Testis (tissue), 3 donors: ENCODE measurements around the gene IL18RAP. TPM values are rescaled to one million over a fixed set of nuclear protein-coding genes. Genes with fewer than 3 reads are reported as not detected.

ENCODE experiments used
- DNase-seq: peaks from one replicate; pipeline ENCODE4 v3.0.0-alpha.2; 2019
- H3K27ac ChIP-seq, 2 donors: fragments of 200-600 bp; sonication (generic); one replicate each; pipeline ENCODE4 v1.5.1; 2019
- H3K27me3 ChIP-seq: fragments of 200-600 bp; sonication (generic); one replicate; pipeline ENCODE4 v1.5.1; 2019
- H3K36me3 ChIP-seq: fragments of 200-600 bp; sonication (generic); one replicate; pipeline ENCODE4 v1.5.1; 2017; ENCODE audit warnings: low read depth; ENCODE audit errors: missing control alignments
- H3K4me1 ChIP-seq: fragments of 200-600 bp; sonication (generic); one replicate; pipeline ENCODE4 v1.5.1; 2019
- H3K4me3 ChIP-seq, 2 donors: fragments of 200-600 bp; sonication (generic); one replicate each; pipeline ENCODE4 v1.5.1; 2017 to 2019
- H3K9me3 ChIP-seq: fragments of 200-600 bp; sonication (generic); one replicate; pipeline ENCODE4 v1.5.1; 2017
- CTCF ChIP-seq, 3 experiments: fragments of 450-650 bp in 2 of 3; fragments of 200-600 bp in 1 of 3; sonication (generic) in 1 of 3; IDR thresholded peaks; one replicate each; pipeline ENCODE4 v1.5.1; 2016 to 2019; ENCODE audit warnings: antibody characterized with exemption in 3 of 3, mild to moderate bottlenecking in 2 of 3, moderate library complexity in 1 of 3
- POLR2A ChIP-seq: fragments of 450-650 bp; IDR thresholded peaks from one replicate; pipeline ENCODE4 v1.6.1; 2017; ENCODE audit warnings: antibody characterized with exemption, mild to moderate bottlenecking, moderate library complexity
- WGBS, 2 donors: methylation state at CpG; one replicate each; pipeline ENCODE4 v1.1.5; 2018; 5-methylcytosine and 5-hydroxymethylcytosine counted together
- intact Hi-C: fragments of 100-400 bp; cut with DNase I; formaldehyde crosslinking; loops from one replicate; pipeline ENCODE4 v1.15.1; 2023; ENCODE audit warnings: low total_unique reads
- polyA plus RNA-seq: library from polyadenylated mRNA; stranded (reverse); fragments of 350-450 nt; fragmentation: Illumina TruSeq; extraction: RNeasy Lipid Tissue Mini Kit (QIAGEN cat#74804); gene quantifications from one replicate; pipeline ENCODE4 v1.2.3, GENCODE V29; 2014; ENCODE audit warnings: low read depth, low replicate concordance; ENCODE audit not compliant: insufficient read depth
- total RNA-seq, 2 donors: library from RNA; depleted of rRNA; stranded (reverse); fragments of >200 nt; gene quantifications; one replicate each; pipeline ENCODE4 v1.2.3, GENCODE V29; 2016

IL18RAP gene
- total and polyA plus RNA-seq, 3 donors from 2014 or later = 0.16 to 2.4 (median 0.47) TPM

GRCh38 chr2:102478686-102479470, 55.9 kb downstream of the IL18RAP start:
- intact Hi-C loops = no loop called here
- Histone ChIP-seq H3K4me3 (no peak overlapping the region), H3K36me3 (no peaks in the 10 kb centered on the region), H3K27ac (no peak overlapping the region), H3K9me3 (no peaks in the 10 kb centered on the region), H3K4me1 (no peaks in the 10 kb centered on the region), H3K27me3 (no peaks in the 10 kb centered on the region)
- TF ChIP-seq CTCF (IDR thresholded peaks at IDR 0.05) = no peak
- TF ChIP-seq POLR2A = no peak
- WGBS, 2 donors = 67 to 78% methylated on average over 17 to 36 of the region's 36 CpGs
- peak; percentile 17 for DNase-seq

DNA sequence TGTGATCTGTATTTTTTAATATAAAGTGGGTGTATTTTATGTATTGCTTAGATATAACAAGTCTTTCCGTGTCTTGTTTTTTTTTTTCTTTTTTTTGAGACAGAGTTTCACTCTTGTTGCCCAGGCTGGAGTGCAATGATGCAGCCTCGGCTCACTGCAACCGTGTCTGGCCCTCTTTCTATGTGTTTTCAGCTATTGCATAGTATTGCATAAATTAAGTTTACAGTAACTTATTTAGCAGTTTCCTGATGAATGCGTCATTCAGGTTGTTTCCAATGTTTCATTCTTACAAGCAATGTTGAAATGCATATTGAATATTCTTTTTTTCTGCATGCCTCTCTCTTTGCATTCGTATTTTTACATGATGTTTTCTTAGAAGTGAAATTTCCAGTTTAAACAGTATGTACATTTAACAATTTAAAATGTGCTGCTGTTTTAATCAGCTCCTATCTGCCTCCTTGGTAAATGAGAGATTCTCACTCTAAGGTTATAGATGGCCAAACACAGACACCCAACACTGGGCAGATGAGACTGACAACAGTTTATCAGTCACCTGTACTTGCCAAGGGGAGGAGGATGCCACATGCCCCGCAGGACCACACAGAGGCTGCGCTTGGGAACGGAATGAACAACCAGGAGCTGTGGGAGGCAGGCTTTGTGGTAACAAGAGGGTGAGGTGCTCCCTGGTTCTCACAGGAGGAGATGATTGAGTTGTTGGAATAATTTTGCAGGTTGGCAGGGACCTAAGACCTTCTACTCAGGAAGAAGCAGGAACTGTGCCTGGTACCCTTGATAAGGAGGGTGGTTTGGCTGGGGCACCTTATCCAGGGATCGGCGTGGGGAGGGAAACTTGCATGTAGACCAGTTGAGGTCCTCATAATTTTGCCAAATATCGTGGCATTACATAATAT, 57.6 kb downstream of the IL18RAP start:
- no peak for TF ChIP-seq CTCF (IDR thresholded peaks at IDR 0.05)
- no peak for TF ChIP-seq POLR2A
- H3K9me3 ChIP-seq = no peaks in the 10 kb centered on the region
- H3K27me3 ChIP-seq = no peaks in the 10 kb centered on the region
- no peaks in the 10 kb centered on the region for H3K36me3 ChIP-seq
- intact Hi-C loops = no loop called here
- WGBS, 2 donors = 68 to 75% methylated on average over 11 of the region's 11 CpGs
- DNase-seq = no peak
- H3K27ac ChIP-seq = no peak overlapping the region
- H3K4me3 ChIP-seq = no peak overlapping the region
- H3K4me1 ChIP-seq = no peaks in the 10 kb centered on the region

DNA sequence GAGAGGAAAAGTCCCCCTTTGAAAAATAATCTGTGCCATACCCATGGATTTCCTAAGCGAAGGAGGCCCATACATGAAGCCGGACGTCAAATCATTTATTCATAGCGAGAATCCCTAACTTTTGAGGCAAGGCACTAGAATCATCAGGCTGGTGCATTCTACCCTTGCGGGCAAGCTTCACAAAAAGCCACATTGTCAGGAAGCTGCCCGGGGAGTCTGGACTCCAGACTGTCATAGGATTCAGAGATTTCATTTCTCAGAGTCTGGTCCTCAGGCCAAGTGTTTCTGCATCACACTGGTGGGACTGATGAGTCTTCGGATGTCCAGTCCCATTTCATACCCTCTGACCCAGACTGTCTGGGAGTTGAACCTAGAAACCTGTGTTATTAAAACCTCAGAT, 59.0 kb downstream of the IL18RAP start:
- Histone ChIP-seq H3K4me1 (no peaks in the 10 kb centered on the region), H3K27me3 (no peaks in the 10 kb centered on the region), H3K9me3 (no peaks in the 10 kb centered on the region), H3K27ac (no peak overlapping the region), H3K4me3 (no peak overlapping the region), H3K36me3 (no peaks in the 10 kb centered on the region)
- DNase-seq = no peak
- no peak for TF ChIP-seq POLR2A
- TF ChIP-seq CTCF (IDR thresholded peaks at IDR 0.05) = no peak
- 73 to 78% methylated on average over 7 of the region's 7 CpGs for WGBS, 2 donors
- intact Hi-C loops = no loop called here

DNA sequence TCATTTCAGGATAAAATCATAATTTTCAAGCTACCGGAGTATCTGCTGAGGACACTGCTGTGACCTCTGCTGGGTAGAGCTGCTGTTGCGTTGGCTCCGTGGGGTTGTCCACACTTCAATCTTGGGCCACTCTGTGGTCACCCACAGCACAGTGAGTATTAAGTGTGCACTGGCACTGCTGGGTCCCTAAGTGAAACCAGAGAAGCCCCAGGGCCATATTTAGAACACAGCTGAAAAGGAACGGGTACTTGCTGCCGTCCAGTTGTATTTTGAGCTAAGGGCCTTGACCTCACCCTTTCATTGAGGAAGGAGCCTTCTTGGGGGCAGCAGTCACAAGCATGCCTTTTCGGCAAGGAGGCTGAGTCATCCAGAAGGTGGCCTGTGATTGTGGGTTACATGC, 60.1 kb downstream of the IL18RAP start:
- no peak for DNase-seq
- no peaks in the 10 kb centered on the region for H3K4me1 ChIP-seq
- no peak overlapping the region for H3K27ac ChIP-seq
- intact Hi-C loops = no loop called here
- TF ChIP-seq POLR2A (no peak), CTCF (IDR thresholded peaks at IDR 0.05) (no peak)
- WGBS, 2 donors = 89 to 90% methylated on average over 3 to 6 of the region's 6 CpGs
- no peaks in the 10 kb centered on the region for H3K27me3 ChIP-seq
- H3K36me3 ChIP-seq = no peaks in the 10 kb centered on the region
- H3K9me3 ChIP-seq = no peaks in the 10 kb centered on the region
- H3K4me3 ChIP-seq = no peak overlapping the region
